BE2C (cell line): Measurements from ENCODE around the gene SLC25A10.

ENCODE experiments used
- DNase-seq: peaks from one replicate; pipeline ENCODE4 v3.0.0-alpha.2; 2020
- H3K27me3 ChIP-seq: fragments of 250-450 bp; sonication (Bioruptor Pico); 2 replicates; pipeline ENCODE4 v1.5.1; 2020; ENCODE audit warnings: mild to moderate bottlenecking
- H3K36me3 ChIP-seq: fragments of 250-450 bp; sonication (Bioruptor Pico); 2 replicates; pipeline ENCODE4 v1.5.1; 2020; ENCODE audit warnings: mild to moderate bottlenecking
- H3K4me1 ChIP-seq: fragments of 250-450 bp; sonication (Bioruptor Pico); 2 replicates; pipeline ENCODE4 v1.5.1; 2020
- H3K4me3 ChIP-seq: 2 replicates; pipeline ENCODE4 v1.5.1; 2011; ENCODE audit warnings: low read depth, low read length
- H3K9me3 ChIP-seq: fragments of 250-450 bp; sonication (Bioruptor Pico); 2 replicates; pipeline ENCODE4 v1.5.1; 2020
- CTCF ChIP-seq: IDR thresholded peaks from 2 replicates; pipeline ENCODE4 v1.5.1; 2012; ENCODE audit warnings: mild to moderate bottlenecking, low read depth, low read length

The SLC25A10 gene

DNA sequence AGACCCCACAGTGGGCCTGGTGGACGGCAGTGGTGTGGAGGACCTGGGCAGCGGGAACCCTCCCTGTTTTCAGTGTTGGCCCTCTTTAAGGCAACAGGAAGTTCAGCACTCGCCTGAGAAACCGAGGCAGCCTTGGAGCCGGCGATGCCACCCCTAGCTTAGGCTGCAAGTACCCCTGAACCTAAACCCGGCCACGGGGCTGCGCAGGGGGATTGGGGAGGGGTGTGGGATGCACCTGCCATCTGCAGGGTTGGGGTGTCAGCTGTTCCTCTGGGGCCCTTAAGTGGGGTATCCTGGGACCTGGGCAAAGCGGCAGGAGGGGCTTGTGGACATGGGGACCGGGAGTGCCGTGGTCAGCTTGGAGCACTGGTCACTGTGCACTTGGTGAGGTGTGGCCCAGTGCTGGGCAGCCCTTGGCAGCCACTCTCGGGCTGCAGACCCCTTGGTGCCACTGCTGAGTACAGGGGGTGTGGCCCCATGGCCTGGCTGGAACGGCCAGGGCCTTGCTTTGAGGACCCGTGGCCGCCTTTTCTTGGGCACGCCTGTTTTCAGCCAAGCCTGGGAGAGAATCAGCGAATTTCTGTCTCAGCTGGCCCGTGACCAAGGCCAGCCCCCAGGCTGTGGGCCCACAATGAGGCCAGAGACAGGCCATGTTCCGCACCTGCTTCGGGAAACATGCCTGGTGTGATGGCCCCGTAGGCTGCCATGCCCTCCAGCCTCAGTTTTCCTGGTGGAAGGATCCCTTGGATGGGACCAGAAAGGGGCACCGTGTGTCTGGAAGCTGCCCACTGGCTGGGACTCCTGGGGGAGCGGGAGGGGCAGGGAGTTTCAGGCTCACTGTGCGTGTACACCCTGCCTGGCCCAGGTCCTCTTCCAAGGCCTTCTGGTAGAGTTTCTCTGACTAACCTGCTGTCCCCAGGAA, 4.1 kb upstream of the SLC25A10 start:
- H3K36me3 ChIP-seq, result peaks cover 43% of the 10 kb centered on the region
- no peak for TF ChIP-seq CTCF

GRCh38 chr17:81708739-81709185, 3.3 kb upstream of the SLC25A10 start:
- H3K27me3 ChIP-seq, result no peaks in the 10 kb centered on the region
- no peak for DNase-seq
- peaks cover 5% of the 10 kb centered on the region; the same call in 1 of the 2 replicates for H3K4me1 ChIP-seq
- peaks cover 43% of the 10 kb centered on the region for H3K36me3 ChIP-seq
- TF ChIP-seq CTCF, result no peak
- no peaks in the 10 kb centered on the region for H3K9me3 ChIP-seq
- H3K4me3 ChIP-seq, result no peak overlapping the region

More for the DNA sequence above, 4.1 kb upstream of the SLC25A10 start:
- Histone ChIP-seq H3K27me3 (no peaks in the 10 kb centered on the region), H3K4me1 (peaks cover 5% of the 10 kb centered on the region; the same call in 1 of the 2 replicates), H3K9me3 (no peaks in the 10 kb centered on the region), H3K4me3 (no peak overlapping the region)
- peak; percentile 52 for DNase-seq

GRCh38 chr17:81710514-81711308, 1.4 kb upstream of the SLC25A10 start:
- H3K9me3 ChIP-seq, result no peaks in the 10 kb centered on the region
- peak overlapping the region; percentile 45 for H3K4me3 ChIP-seq
- DNase-seq, result no peak
- TF ChIP-seq CTCF, result no peak
- peaks cover 5% of the 10 kb centered on the region; the same call in 1 of the 2 replicates for H3K4me1 ChIP-seq
- H3K27me3 ChIP-seq, result no peaks in the 10 kb centered on the region
- H3K36me3 ChIP-seq, result peaks cover 39% of the 10 kb centered on the region

DNA sequence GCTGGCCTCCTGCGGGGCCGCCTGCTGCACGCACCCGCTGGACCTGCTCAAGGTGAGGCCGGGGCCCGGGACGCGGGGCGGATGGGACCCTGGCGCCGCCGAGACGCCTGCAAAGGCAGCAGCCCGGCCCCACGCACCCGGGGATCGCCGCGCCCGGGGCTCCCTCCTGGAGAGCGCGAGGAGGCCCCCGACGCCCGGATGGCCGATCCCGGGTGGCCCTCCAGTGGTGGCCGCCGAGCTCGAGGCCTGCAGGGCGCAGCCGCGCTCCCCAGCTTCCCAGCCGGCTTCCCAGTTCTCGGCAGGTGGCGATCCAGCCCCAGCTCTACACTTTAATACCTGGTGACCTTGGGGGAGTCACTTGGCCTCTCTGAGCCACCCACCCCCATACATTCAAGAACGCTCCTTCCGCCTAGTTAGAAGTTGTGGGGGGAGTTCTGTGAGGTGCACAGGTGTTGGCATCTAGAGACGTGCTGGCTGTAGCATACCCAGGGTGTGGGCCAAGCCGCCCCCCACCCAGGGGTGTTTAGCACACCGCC, 452 bp downstream of the SLC25A10 start:
- H3K9me3 ChIP-seq, result no peaks in the 10 kb centered on the region
- no peaks in the 10 kb centered on the region for H3K27me3 ChIP-seq
- no peak for TF ChIP-seq CTCF
- peak overlapping the region; percentile 78 for H3K4me3 ChIP-seq
- peaks cover 5% of the 10 kb centered on the region; the same call in 1 of the 2 replicates for H3K4me1 ChIP-seq
- peaks cover 21% of the 10 kb centered on the region for H3K36me3 ChIP-seq
- peak; percentile 62 for DNase-seq

DNA sequence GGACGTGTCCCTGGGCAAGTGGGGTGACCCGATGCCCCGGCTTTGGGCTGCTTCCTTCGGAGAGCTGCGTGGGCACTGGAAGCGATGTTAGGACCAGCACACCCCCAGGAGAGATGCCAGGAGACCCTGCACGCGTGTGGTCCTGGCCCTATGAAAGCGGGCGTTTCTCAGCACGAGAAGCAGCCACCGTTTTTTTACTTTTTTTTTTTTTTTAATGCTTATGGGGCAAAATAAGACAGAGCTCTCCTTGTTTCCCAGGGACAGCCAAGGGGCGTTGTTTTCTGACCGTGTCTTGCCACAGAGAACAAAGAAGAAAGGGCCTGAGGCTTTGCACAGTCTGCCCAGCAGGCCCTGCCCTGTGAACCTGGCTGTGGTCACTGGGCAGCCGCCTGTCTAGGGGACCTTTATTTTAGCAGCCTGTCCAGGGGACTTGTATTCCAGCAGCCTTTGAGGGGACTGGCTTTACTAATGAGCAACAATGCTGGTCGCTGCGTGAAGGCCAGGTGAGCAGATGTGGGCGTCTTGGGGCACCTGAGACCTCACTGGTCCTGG, 996 bp downstream of the SLC25A10 start:
- H3K4me3 ChIP-seq, result peak overlapping the region; percentile 78
- peaks cover 5% of the 10 kb centered on the region; the same call in 1 of the 2 replicates for H3K4me1 ChIP-seq
- no peak for TF ChIP-seq CTCF
- no peak for DNase-seq
- no peaks in the 10 kb centered on the region for H3K27me3 ChIP-seq
- peaks cover 19% of the 10 kb centered on the region for H3K36me3 ChIP-seq
- H3K9me3 ChIP-seq, result no peaks in the 10 kb centered on the region
